Kidney tubule cell (primary cell): ENCODE results near the gene ISG20L2.

Source experiments
- DNase-seq: peaks from one replicate; pipeline ENCODE4 v3.0.0-alpha.2; 2018; ENCODE audit warnings: low spot score

ISG20L2 gene

DNA sequence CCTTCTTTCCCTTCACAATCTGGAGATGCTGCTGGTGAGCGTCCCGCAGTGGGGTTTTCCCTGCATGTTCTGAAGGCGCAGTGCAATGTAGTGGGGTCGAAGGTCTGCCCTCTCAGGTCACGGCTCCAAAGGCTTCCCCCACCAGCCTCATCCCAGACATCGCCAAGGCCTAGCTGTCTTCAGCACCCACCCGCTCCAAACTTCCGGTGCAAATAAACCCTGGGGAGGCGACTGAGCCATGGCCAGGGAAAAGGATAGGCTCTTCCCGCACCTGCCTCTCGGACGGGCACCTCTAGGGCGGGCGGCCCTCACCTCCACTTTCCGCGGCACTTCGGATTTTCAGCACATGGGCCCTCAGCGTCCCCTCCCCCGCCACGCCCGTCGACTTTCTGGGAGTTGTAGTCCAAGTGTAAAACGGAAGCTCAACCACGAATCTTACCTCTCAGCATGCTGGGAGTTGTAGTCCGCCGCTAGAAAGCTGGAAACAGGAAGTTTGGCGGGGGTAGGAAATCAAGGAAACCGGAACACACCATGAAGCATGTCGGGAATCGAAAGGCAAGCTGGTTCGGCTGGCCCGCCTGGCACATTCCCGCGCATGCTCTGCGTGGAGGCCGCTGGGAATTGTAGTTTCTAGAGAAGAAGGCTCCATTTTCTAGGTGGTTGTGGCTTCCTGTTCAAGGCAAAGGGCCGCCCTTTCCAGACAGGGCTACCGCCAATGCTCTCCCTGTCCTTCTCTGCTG lies 12.3 kb upstream of the ISG20L2 start, which contains the start of gene MRPL24:
TSS of gene MRPL24 (minus strand) at position 348 of the 740 bp plus-strand sequence. CDS start 2,384 bp downstream, outside the sequence.
- DNase-seq = peak; percentile 100

DNA sequence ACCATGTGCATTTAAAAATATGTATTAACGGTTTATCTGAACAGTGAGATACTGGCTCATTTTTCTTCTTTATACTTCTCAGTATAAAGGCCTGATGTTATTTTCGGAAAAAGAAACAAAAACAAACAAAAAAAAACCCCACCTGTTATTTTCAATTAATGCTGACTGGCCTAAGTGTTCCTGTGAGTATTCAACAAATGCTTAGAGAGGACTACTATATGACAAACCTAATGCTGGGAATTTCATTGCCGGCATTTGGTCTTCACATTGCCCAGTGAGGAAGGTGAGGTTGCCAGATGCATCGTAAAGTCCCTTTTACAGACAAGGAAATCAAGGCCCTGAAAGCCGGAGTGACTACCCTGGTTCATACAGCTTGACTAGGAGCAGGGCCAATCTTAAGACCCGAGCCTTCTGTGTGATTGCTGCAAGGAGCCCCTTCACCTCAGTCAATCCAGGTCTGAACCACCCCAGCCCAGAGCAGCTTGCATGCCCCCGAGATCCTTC lies 11.7 kb upstream of the ISG20L2 start:
- peak; percentile 30 for DNase-seq

DNA sequence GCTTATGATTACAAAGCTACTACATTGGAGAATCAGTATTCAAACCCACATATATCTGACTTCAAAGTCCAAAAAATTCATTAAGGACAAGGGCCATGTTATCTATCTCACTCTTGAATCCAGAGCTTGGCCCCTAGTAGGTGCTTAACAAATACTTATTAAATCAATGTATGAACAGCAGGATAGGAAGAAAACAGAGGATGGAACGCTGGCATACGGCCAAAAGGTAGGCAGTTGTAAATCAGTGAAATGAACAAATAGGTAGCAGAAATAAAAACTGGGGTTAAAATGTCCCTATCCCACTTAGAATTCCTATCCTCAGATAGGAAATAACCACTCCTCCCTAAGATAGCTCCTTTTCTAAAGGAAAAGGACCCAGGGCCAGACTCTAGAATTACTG lies 10.3 kb upstream of the ISG20L2 start:
- no peak for DNase-seq

DNA sequence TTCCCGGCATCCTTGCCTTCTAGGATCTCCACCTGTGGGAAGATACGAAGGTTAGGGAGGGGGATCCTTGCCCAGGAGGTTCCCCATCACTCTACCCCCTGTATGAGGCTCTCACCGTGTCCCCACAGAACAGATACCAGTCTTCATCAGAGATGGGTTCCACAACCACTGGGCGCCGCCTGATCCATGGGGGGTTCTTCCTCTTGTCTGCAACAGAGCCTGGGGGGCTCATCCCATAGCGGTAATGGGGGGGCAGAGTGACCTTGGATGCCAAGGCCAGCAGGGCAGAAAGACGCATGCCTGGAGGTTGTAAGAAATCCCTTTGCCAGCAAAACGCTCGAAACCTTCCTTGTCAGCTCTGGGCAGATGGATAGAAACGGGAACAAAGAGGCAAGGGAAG lies 9.8 kb upstream of the ISG20L2 start:
- no peak for DNase-seq

DNA sequence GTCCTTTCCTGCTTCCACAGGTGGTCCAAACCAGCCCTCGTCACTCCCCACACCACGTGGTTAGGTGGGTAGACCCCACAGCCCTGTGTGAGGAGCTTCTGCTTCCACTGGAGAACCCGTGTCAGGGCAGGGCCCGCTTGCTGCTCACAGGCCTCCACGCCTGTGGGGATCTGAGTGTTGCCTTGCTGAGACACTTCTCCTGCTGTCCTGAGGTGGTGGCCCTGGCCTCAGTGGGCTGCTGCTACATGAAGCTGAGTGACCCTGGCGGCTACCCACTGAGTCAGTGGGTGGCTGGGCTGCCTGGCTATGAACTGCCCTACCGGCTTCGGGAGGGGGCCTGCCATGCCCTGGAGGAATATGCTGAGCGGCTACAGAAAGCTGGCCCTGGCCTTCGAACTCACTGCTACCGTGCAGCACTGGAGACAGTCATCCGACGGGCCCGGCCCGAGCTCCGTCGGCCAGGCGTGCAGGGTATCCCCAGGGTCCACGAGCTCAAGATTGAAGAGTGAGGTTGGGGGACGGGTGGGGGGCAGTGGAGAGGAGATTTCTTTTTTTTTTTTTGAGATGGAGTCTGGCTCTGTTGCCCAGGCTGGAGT lies 5.5 kb upstream of the ISG20L2 start:
- DNase-seq = no peak

DNA sequence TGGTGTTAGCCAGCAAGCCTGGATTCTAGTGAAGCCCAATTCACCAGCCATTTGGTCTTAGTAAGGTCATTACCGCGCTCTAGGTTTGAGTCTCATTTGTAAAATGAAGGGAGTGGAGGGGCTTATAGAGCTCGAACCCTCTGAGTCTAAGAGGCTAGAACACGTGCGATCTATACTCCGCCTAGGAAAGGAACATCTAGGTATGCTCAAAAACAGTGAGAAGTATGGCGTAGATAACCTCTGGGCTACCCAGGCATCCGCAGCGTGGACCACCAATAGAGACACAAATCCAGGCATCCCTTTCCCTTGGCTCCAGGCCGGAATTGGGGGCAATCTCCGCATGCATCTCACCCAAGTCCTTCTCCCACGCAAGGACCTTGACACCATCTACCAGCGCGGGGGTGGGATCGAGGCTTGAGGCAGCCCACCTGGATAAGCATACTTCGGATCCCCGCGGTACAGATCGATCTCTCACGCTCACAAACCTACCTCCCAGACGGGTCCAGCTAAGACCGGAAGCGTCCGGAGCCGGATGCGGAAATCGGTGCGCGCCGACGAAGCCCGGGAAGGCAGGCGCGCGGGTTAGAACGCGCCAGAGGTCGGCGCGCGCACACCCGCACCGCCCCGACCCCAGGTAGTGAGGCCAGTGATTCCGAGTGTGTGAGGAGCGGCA lies 504 bp downstream of the ISG20L2 start, which contains the start of gene METTL25B:
TSS of gene METTL25B (plus strand) at position 544 of the 673 bp plus-strand sequence. CDS start 636 bp downstream, outside the sequence.
- DNase-seq = peak; percentile 87

DNA sequence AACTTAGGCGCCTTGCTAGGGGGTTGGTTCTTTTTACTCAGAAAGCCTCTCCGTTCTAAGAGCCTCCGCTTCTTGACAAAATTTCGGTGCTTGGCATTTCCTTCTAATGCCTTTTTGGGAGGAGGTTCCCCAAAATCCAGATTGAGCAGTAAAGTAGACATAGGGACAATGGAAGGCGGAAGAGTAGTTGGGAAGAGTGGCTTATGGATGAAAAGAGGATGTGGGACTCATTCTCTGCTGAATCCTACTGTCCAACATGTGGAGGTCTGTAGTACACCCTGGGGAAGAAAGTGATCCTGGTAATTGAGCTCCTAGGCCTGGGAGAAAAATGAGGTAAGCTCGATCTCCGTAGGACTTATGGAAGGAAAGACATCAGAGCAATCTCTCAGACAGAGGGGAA lies 1.1 kb downstream of the ISG20L2 start:
- DNase-seq = no peak

DNA sequence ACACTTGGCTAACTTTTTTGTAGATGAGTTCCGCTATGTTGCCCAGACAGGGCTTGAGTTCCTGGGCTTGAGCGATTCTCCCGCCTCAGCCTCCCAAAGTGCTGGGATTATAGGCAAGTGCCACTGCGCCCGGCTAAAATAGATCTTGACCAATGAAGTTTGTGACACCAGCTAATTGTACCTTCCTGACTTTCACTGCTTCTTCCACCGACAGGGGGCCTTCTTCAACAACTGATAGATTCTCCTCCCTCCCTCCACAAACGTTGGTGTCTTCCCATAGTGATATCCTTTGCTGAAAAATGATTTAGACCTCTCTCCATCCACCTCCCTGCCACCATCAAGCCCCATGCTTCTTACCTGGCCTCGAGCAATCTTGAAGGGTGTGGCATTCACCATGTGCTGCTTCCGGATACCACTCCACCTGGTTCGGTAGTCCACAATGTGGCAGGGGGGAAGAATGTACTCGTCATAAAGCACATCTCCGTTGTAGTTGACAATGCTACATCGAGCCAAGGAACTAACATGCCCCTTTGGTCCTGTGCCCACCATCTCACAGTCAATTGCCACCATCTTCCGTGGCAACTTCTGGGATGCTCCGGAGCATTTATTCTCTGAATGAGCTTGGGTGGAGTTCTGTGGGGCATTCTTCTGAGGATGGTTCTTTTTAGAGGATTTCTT lies 1.9 kb downstream of the ISG20L2 start:
- peak; percentile 72 for DNase-seq

DNA sequence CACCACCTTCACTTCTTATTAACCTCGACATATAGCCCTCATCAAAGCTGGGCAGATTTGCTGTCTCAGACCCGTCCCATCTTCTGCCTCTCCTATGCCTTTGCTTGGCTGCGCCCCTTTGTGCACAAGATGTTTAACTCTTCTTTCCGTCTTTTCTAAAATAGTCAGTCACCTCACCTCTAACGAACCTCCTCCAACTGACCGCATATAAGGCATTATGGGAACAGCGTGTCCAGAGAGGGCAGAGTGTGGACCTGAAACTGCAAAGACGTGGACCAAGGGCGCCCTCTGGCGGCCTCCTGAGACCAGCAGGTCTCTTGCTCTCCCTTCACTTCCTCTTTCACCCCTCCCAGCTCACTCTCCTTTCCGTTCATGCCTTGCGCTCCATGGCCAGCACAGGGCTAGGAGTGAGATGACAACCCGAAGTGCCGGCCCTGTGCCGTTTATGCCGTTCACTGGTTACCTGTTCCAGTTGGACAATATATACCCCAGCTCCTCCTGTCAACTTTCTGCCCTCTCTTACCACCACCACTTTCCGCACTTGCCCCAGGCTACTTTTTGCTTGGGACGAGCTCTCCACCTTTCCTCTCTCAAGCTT lies 2.8 kb downstream of the ISG20L2 start:
- DNase-seq = peak; percentile 91

DNA sequence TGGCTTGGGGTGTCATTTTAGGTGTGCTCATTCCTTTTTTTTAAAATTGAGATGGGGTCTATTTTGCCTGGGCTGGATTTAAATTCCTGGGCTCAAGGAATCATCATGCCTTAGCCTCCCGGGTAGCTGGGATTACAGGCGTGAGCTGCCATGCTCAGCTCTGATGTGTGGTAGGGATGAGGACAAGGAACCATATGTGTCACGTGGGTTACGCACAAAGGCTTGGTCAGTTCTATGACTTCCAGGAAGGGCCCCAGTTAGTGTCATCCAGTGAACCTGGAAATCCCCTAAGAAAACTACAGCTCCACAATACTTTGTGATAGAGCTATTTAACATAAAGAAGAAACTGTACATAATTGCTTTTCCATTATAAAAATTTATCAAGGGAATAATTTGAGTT lies 7.0 kb downstream of the ISG20L2 start:
- DNase-seq = no peak

DNA sequence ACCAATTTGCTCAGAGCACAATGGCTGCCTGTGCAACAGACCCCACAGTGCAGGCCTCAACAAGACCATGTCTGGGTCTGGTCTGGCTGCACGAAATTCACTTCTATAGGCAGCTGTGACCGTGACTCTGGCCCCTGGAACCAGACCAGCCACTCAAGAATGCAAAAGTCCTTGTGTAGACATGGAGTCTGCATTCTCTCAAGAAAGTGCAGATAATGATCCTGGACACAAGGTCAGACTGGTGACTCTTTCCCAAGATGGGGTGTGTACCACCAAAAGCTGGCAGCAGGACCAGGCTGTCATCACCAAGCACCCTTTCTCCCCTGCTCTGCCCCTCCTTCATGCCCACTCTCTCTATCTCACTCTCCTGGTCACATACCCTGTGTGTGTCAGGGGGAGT lies 7.4 kb downstream of the ISG20L2 start:
- no peak for DNase-seq

DNA sequence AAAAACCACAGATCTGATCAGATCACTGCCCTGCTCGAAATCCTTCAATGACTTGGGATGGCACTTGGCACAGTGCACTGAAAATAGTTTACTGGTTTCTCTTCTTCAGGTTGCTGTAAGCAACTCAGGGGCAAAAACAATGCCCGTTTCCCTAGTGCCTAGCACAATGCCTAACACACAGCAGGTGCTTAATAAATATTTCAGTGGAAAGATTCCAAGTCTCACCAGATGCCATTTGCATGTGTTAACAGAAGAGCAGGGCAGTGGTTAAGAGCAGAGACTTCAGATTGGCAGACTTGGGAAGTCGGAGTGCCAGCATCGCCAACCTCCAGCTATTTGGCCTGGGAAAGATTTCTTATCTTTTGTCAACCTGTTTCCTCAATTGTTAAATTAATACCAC lies 11.2 kb downstream of the ISG20L2 start:
- no peak for DNase-seq

DNA sequence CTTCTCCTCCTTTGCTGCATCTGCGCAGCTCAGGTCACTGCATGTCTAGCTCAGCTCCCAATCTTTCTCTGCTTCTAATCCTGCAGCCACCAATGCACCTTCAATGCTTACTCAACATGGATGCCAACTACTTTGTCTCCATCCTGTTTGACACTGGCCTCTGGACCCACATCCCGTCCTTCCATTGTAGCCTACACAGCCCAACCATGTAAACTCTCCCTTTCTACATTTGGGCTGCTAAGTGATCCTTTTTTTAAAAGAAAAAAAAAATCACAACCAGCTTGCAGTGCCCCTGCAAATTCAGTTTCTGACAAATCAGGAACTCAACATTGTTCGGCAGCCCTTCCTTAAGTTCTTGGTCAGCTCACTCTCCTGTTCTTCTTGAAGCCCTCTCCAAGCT lies 13.7 kb downstream of the ISG20L2 start:
- DNase-seq = no peak

DNA sequence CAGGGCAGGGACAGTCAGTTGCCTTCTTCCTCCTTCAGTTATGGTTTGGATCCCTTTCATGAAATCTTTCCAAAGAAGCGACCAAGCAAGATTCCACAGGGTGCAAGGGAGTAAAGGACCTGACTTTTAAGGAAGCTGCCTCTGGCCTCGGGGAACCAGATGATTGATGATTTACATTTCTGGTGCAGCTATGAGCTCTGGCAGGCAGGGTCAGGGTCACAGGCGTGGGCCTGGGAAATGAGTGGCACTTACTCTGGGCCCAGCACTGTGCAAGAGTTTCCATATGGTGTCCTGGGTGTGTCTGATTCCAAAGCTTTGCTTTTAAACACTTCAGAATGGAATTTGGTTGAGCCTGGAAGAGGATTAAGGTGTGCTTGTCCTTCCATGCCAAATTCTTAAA lies 15.9 kb downstream of the ISG20L2 start:
- DNase-seq = no peak

DNA sequence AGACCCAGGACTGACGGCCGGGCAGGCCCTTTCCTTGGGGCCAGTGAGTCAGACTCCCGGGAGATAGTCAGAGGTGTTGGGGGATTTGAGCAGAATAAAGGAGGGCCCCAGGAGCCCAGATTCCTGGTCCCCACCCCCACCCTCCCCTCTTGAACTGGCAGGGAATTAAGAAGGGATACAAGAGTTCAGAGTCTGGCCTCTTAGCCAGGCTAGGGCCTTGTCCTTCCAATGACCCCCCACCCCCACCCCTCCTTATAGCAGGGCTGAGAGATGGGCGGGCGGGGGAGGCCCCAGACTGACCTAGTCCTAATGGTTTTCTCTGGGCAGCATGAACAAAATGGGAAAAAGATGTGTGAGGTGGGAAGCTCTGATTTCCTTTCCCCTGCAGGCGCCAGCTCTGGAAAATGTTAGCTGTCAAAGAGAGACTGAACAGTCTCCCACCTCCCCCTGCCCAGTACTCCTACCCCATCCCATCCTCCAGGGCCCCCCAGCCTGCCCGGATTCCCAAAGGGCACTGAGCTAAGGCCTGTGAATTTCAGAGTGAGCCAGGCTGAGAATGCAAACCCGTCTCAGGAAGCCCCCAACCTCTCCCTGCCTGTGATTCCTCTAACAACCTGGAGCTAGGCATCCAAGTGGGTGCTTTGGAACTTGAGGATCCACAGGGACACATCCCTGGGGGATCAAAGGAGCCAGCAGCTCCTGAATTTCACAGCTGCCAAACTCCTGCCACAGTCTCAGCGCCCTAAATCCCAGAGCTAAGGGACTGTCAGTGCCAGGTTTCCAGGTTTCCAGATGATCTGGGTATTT lies 17.4 kb downstream of the ISG20L2 start:
- no peak for DNase-seq

DNA sequence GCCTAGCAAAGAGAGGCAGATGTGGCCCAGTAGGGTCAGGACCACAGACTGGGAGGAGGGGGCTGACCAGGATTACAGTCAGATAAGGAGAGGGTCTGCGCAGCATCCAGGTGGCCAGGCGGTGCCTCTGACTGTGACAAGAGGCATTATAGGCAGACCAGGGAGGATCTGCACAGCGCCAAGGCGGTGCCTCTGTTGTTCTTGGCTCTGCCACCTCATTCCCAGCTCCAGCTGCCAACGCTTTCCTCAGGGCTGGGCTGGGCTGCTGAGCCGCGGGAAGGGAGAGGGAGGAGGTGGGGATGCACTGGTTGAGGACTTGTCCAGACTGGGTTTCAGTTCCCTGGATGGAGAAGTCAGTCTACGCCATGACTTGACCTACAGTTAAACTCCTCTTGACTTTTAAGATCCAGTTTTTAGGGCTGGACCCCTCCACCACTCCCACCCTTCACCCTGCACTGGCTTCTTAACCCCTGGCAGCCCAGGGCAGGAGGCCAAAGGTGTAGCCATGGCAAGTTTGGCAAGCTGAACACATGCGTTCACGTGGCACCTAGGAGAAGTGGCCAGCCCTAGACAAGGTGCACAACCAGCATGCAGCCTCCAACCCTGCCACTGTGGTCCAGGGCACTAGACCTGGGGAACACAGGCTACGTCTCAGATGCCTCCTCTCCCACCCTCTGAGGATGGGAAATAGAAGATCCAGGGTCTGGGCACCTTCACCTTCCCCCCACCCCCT lies 18.6 kb downstream of the ISG20L2 start:
- peak; percentile 52 for DNase-seq

DNA sequence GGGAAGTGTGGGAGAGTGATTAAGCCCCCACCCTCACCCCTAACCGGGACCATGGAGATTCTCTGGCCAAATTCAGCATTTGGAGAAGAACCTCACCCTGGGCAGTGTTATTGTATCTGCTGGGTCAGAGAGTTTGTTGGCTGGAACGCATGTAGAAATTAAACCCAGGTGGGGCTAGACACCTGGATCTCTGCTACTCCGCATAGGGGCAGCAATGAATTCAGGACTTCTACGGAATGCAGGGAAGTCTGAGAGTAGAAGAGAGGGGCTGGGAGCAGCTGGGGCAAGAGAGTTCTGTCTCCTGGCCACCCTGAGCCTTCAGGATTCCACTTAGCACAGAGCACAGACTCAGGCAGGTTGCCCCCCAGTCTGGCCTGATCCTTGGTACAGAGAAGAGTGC lies 19.5 kb downstream of the ISG20L2 start:
- no peak for DNase-seq

DNA sequence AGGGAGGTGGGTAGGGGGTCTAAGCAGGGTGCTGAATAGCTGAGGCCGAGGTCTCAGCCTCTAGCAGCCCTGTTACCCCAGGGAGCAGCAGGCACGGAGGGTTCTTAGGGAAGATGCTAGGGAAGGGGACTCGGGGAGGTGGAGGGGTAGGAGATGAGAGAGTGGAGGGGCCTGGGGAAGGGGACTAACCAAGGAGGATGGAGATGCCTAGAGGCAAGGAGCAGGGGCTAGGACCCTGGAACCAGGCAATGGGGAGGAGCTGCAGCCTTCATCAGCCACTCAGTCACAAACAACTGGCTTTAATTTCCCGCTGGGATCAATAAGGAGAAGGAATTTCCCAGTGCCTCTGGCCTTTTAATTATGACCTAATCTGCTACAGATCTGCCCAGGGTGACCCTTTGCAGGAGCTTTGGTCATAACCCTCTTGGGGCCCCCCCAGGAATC lies 20.3 kb downstream of the ISG20L2 start:
- no peak for DNase-seq

DNA sequence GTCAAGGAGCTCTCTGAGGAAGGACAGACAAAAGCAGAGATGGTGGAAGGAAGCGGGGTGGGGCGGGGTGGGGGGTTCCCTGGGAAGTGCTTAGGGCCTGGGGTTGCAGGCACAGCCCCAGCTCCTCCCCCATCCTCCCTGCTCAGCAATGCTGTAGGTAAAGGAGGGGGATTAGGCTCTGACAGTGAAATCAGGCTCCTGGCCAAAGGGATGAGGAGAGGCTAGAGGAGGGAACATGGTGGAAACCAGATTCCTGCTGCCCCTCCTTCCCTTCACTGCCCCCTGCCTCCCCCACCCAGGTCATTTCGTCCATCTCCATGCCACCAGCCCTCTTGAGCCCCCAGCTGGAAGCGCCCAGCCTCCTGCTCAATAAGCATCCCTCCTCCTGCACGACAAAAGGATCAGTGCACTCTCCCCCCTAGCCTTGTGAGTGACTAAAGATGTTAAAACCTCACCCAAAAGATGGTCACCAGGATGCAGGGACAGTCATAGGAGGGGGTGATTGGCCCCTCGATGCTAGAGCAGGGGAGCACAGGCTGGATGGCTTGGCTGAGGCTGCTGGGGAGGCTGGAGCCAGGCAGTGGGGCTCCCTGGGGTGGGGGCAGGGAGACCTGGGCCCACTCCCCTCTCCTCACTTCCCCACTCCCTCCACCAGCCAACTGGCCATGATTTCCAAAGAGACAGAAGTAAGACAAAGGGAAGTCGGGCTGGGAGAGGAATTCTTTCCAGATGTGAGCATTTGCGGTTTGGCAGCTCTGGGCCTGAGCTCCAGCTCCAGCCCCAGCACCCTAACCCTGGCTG lies 20.9 kb downstream of the ISG20L2 start:
- DNase-seq = no peak
